CD4-positive, alpha-beta T cell treated with Interleukin-15 for 4 hours (primary cell): ENCODE data around the gene ARHGEF17.
"Not testable (repeated sequence)": the region's sequence is repeated elsewhere in the genome, so short reads cannot be mapped to it uniquely, and the experiment has no call there.

Experiments used
- DNase-seq: peaks from one replicate; pipeline ENCODE4 v3.0.0-alpha.2; 2020; ENCODE audit warnings: low spot score

Gene ARHGEF17, protein sequence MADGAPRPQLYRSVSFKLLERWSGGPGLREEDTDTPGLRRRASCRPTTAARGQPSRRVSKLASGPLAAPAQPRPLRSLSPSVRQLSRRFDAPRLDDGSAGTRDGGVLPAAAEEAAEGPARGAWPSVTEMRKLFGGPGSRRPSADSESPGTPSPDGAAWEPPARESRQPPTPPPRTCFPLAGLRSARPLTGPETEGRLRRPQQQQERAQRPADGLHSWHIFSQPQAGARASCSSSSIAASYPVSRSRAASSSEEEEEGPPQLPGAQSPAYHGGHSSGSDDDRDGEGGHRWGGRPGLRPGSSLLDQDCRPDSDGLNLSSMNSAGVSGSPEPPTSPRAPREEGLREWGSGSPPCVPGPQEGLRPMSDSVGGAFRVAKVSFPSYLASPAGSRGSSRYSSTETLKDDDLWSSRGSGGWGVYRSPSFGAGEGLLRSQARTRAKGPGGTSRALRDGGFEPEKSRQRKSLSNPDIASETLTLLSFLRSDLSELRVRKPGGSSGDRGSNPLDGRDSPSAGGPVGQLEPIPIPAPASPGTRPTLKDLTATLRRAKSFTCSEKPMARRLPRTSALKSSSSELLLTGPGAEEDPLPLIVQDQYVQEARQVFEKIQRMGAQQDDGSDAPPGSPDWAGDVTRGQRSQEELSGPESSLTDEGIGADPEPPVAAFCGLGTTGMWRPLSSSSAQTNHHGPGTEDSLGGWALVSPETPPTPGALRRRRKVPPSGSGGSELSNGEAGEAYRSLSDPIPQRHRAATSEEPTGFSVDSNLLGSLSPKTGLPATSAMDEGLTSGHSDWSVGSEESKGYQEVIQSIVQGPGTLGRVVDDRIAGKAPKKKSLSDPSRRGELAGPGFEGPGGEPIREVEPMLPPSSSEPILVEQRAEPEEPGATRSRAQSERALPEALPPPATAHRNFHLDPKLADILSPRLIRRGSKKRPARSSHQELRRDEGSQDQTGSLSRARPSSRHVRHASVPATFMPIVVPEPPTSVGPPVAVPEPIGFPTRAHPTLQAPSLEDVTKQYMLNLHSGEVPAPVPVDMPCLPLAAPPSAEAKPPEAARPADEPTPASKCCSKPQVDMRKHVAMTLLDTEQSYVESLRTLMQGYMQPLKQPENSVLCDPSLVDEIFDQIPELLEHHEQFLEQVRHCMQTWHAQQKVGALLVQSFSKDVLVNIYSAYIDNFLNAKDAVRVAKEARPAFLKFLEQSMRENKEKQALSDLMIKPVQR (N-terminal part only)

DNA sequence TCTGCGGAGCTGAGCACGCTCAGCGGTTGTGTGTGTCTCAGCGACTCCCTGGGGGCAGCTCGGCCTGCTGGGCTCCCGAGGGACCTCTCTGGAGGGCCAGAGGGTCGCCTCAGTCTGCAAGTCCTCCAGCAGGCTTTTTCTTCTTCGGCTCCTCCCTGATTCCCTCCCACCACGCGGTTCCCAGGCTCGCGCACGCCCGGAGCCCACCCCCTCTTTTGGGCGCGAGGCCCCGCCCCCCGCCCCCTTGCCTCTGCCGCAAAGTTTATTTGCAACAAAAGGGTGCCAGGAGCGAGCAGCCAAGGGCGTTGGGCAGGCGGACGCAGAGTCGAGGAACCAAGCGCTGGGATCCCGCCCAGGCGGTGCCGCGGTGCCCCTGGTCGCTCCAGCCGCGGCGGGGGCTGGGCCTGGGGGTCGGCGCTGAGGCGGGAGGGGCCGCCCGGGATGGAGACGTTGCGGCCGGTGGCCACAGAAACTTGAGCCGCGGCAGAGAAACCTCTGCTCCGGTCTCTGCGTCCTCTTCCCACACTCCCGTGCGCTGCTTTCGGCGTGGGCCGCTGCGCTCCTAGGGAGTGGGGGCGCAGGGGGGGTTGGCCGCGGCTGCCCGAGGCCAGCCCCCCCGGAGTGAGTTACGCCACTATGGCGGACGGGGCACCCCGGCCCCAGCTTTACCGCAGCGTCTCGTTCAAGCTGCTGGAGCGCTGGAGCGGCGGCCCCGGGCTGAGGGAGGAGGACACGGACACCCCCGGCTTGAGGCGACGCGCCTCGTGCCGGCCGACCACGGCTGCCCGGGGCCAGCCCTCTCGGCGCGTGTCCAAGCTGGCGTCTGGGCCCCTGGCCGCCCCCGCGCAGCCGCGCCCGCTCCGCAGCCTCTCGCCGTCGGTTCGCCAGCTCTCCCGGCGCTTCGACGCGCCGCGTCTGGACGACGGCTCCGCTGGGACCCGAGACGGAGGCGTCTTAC, at the start of gene ARHGEF17:
TSS of gene ARHGEF17 (plus strand) at position 274 of the 958 bp plus-strand sequence. CDS start at position 637, 363 bp downstream.
- no peak for DNase-seq

- DNase-seq, result no peak
Measured at GRCh38 chr11:73259406-73260126, 48.5 kb upstream of the ARHGEF17 start.

DNA sequence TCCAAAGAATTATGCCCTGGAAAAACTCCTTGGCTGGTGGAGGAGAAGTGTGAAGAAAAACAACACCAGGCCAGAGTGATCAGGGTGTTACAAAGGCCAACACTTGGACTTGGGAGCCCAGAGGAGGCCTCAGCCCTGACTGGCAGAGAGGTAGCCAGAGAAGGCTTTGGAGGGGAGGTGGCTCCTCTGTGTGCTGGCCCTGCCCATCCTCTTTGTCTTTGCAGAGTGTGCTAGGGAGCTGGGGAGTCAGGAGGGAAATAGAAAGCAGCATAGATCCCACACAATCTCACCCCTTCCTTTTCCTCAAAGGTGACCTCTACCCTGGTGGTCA, 48.0 kb upstream of the ARHGEF17 start:
- DNase-seq, result no peak

GRCh38 chr11:73262851-73263495, 45.1 kb upstream of the ARHGEF17 start:
- no peak for DNase-seq

DNA sequence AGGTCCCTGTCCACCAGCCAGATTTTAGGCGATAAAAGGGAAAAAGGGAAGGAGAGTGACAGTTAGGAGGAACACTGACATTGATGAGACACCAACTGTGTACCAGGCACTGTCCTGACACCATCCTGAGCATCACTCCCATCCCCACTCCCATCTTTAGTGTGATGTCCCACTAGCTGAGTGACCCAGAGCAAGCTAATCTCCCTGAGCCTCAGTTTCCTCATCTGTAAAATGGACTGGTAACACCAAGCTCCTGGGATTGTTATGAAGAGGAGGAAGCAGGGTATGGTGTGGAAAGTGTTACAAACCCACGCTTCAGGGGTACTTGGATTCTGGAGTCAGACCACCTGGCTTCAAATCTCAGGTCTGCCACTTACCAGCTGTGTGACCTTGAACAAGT, 44.4 kb upstream of the ARHGEF17 start:
- DNase-seq, result no peak

DNA sequence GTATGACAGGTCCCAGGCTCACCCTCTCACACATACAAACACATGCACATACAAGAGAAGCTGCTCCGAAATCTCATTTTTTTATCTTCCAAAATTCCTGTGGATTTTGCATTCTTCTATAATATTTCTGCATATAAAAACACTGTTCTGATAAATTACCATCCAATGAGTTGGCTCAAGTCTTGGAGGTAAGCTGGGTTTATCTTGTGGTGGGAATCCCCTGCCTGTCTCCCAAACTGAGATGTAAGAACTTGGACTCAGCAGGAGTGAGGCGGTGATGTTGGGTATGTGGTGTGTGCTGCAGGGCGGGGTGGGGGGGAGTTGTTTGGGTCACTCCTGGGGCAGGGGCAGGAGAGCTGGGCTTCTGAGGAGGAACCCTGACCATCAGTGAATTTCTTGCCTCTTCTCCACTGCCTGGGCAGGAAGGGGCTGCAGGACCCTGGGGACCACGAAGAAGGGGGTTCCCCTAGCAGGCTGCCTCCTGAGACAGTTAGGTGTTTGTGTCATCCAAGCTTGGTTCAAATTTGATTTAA, 42.7 kb upstream of the ARHGEF17 start:
- DNase-seq, result no peak

GRCh38 chr11:73265853-73266645, 42.0 kb upstream of the ARHGEF17 start:
- no peak for DNase-seq

GRCh38 chr11:73266646-73267020, 41.4 kb upstream of the ARHGEF17 start:
- DNase-seq, result no peak

DNA sequence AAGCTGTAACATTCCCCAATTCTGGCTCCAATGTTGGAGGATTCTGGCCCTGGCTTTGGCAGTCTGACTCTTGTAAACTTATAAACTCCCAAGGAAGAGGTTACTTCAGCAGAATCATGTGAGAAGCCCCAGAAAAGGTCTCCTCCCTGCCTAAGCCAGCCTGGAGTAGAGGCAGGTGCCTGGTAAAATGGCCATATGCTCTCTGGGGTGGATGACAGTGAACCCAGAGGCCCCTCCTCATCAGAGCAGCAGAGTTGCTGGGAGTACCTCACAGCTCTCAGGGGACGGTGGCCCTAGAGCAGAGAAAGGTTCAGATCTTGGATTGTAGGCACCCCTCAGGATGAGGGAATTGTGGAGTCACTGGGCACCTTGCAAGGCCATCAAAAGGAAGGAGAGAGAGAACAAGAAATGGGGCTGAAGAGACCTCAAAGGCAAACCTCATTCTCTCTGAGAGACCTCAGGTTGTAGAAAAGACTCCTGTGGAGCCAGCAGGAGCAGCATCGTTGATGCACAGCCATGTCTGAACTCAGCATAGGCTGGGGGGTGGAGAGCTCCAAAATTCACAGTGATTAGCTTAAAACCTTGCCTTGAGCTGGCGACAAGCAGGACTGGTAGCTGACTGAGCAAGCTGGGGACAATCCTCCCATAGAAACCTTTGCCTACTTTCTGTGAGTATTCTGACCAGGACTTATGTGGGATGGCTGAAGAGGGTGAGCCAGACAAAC, 40.8 kb upstream of the ARHGEF17 start:
- DNase-seq, result no peak

DNA sequence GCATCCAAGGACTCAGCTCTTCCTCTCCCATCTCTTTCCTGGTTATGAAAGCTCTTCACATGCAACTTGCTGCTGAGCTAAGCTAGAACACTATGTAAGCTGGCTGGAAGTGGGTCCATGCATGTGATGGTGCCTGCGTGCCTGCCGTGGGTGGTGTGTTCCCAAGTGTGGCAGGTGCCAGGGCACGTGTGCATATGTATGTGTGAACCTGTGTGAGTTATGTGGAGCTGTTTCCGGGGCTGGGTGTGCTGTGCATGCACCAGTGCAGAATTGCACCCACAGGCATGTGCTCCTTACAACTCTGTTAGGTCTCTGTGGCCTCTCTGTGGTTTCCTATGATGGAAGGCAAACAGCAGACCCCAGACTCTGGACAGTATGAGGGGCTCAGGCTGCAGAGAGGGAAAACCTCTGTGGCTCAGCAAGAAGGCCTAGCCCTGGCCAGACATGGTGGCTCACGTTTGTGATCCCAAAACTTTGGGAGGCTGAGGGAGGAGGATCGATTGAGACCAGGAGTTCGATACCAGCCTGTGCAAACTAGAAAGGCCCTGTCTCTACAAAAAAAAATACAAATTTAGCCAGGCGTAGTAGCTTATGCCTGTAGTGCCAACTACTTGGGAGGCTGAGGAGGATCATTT, 40.1 kb upstream of the ARHGEF17 start:
- no peak for DNase-seq

DNA sequence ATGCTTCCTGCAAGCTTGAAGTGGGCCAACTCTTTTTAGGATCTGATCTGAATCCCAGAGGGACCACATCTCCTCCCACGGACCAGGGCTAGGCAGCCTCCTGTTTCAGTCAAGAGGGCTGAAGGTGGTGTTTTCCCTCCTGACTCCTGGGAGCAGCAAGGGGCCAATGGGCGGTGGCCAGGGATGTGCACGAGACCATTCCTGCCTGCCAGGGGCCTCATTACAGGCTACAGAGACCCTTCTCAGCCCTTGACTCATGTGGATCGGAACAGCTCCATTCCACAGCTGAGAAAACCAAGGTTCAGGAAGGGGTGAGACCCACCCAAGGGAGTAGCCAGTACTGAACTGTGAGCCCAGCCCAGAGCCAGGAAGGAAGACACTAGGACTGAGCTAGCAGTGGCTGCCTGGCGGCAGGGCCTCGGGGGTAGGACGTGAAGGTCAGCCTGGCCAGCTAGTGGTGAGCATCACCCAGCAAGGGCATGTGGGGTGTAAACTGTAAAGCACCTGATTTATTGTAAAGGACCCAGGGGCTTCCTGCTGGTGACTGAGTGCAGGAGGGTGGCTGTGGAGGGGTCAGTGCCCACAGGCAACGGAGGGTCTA, 39.3 kb upstream of the ARHGEF17 start:
- no peak for DNase-seq

DNA sequence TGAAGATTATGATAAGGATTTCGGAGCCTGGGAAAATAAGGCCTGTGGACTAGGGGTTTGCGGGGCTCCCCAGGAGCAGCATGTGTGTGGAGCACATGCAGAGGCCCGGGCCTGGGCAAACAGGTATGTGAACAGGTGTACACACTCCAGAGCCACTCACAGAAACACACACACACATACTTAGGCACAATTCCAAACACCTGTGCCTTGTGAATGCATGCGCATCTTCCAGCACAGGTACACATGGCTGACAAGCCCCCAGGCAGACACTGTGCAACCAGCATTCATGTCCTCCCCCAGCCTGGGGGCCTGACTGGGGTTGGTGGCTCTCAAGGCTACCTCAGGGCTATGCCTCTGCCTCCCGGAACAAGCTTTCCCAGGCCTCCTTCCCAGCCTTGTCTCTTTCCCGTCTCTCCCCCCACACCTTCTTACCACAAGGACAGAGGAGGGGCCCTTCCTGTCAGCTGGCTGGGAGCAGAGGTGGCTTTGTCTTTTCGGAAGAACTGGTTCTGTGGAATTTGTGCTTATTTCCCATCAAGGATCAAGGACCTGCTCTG, 38.5 kb upstream of the ARHGEF17 start:
- DNase-seq, result no peak

DNA sequence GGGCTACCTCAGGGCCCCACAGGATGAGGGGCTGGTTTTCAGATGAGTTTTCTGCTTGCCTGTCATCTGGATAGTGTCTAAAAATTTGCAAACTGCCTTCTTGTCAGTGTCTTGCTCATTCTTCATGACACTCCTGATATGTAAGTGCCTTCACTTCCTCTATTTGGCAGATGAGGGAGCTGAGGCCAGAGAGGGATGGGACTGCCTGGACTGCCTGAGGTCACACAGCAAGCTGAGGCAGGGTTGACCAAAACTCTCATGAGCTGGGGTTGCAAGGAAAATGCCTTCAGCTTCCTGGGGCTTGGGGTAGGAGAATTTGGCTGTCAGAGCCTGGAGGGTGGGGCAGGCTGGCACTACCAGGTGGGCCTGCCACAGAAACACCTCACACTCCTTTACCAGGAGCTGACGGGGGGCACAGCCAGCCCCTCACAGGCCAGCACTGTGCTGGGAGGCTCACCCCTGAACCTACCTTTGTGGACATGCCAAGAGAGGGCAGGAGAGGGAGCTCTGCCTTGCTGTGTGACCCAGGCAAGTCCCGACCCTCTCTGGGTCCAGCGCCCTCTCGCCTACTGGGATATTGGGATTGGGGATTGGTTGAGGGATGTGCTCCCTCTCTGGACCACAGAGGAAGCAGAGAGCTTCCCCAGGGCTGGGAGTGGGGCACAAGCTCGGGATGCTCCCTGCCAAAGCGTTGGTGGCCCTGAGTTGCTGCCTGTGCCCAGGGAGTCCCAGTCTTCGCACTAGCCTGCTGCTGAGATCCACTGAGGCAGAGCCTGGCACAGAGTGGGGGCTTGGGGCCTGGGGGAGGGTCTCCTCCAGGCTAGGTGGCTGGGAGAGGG, 37.8 kb upstream of the ARHGEF17 start:
- DNase-seq, result no peak

- DNase-seq, result no peak
Measured at GRCh38 chr11:73270855-73271477, 37.1 kb upstream of the ARHGEF17 start.

- not testable (repeated sequence) for DNase-seq
Measured at GRCh38 chr11:73271478-73271865, 36.6 kb upstream of the ARHGEF17 start.
